ENCODE measurements around the gene RXRA.

Gene RXRA

GRCh38 chr9:134403682-134404301 lies 77.5 kb downstream of the RXRA start:
- DNase-seq: peak; percentile 87

- no peak for DNase-seq
These were observed 78.4 kb downstream of the RXRA start for GRCh38 chr9:134404376-134405358.

- no peak for DNase-seq
These were observed 79.3 kb downstream of the RXRA start for GRCh38 chr9:134405527-134405926.

GRCh38 chr9:134406366-134407120 lies 80.3 kb downstream of the RXRA start:
- DNase-seq: peak; percentile 44

GRCh38 chr9:134407121-134407779 lies 81.0 kb downstream of the RXRA start:
- DNase-seq: peak; percentile 93

GRCh38 chr9:134408389-134408788 lies 82.1 kb downstream of the RXRA start:
- no peak for DNase-seq

GRCh38 chr9:134408939-134409737 lies 82.9 kb downstream of the RXRA start:
- DNase-seq: no peak

GRCh38 chr9:134410071-134410834 lies 84.0 kb downstream of the RXRA start:
- DNase-seq: no peak

GRCh38 chr9:134410835-134411217 lies 84.6 kb downstream of the RXRA start:
- no peak for DNase-seq

GRCh38 chr9:134411440-134412297 lies 85.4 kb downstream of the RXRA start:
- DNase-seq: peak; percentile 38

GRCh38 chr9:134412298-134412711 lies 86.0 kb downstream of the RXRA start:
- DNase-seq: no peak

GRCh38 chr9:134413112-134413715 lies 87.0 kb downstream of the RXRA start:
- no peak for DNase-seq

GRCh38 chr9:134413890-134414623 lies 87.8 kb downstream of the RXRA start:
- DNase-seq: peak; percentile 85

GRCh38 chr9:134414900-134415425 lies 88.7 kb downstream of the RXRA start:
- DNase-seq: no peak

- no peak for DNase-seq
These were observed 90.2 kb downstream of the RXRA start for GRCh38 chr9:134416385-134417015.

- no peak for DNase-seq
These were observed 92.1 kb downstream of the RXRA start for GRCh38 chr9:134418354-134418753.

GRCh38 chr9:134419000-134419683 lies 92.9 kb downstream of the RXRA start:
- DNase-seq: no peak
